NCI-H2196 treated with DMSO at 0.1 percent for 48 hours (cell line): ENCODE results near the gene LIF.
"Not testable (repeated sequence)": the region's sequence is repeated elsewhere in the genome, so short reads cannot be mapped to it uniquely, and the experiment has no call there.

Experiments used
- DNase-seq: peaks from one replicate; lab custom pipeline; 2025; ENCODE audit not compliant: unreplicated experiment; lab: John Stamatoyannopoulos, UW

The LIF gene

DNA sequence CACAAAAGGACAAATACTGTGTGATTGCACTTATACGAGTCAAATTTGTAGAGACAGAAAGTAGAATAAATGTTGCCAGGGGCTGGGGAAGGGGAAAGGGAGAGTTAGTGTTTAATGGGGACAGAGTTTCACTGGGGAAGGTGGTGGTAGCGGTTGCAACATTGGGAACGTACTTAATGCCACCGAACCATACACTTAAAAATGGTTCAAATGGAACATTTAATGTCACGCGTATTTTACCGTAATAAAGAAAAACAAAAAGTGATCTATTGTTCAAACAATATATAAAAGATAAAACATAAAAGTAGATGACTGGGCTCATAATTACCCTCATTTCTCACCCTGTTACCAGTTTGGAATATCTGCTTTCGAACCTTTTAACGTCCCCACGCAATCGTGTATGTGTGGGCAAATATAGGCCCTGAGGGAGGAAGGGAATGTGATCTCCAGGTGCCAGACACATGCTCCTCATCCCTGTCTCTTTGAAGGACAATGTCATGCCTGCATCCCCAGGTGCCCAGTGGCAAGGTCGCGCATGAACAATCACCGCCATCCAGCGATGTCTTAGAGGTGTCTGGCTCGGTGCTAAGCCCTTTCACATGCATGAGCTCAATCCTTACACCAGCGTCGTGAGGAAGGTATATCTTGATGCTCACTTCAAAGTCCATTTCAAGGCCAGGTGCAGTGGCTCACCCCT, 35.3 kb downstream of the LIF start:
- no peak for DNase-seq

- DNase-seq, result no peak
Observed at GRCh38 chr22:30210235-30210909, 36.2 kb downstream of the LIF start.

GRCh38 chr22:30209642-30210041, 36.9 kb downstream of the LIF start:
- DNase-seq, result no peak

- no peak for DNase-seq
Observed at GRCh38 chr22:30208631-30209603, 37.6 kb downstream of the LIF start.

DNA sequence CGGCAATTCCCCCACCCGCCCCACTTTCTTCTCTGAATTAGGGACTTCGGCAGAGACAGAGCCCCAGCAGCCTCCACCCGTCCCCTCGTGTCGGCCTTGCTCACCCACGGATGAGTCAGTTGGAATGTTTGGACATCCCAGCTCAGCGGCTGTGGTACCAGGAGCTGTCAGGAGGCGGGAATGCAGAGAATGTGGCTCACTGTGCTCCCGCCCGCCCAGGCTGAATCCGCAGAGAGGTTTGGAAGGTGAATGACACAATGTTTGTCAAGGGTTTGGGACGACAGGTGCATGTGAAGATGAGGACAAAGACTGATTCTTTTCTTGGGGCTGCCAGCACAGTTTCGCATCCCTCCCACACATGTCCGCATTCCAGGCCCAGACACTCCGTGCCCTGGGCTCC, 39.6 kb downstream of the LIF start:
- DNase-seq, result no peak

- no peak for DNase-seq
Observed at GRCh38 chr22:30205281-30206115, 41.1 kb downstream of the LIF start.

DNA sequence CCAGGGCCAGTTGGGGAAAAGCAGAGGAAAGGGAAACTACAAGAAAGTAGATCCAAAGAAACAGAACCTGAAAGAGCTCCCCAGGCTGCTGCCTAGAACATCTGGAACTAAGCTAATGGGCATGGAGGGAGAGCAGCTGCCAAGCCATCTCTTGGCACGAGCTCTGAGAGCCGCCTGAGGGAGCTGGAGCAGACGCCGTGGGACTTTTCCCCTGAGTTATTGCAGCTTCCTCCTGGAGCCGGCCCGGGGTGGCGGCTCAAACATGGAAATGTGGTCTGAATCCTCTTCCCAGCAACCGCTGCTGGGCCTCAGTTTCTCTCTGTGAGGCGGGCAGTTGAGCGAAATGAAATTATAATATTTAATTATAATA, 41.8 kb downstream of the LIF start:
- DNase-seq, result no peak

DNA sequence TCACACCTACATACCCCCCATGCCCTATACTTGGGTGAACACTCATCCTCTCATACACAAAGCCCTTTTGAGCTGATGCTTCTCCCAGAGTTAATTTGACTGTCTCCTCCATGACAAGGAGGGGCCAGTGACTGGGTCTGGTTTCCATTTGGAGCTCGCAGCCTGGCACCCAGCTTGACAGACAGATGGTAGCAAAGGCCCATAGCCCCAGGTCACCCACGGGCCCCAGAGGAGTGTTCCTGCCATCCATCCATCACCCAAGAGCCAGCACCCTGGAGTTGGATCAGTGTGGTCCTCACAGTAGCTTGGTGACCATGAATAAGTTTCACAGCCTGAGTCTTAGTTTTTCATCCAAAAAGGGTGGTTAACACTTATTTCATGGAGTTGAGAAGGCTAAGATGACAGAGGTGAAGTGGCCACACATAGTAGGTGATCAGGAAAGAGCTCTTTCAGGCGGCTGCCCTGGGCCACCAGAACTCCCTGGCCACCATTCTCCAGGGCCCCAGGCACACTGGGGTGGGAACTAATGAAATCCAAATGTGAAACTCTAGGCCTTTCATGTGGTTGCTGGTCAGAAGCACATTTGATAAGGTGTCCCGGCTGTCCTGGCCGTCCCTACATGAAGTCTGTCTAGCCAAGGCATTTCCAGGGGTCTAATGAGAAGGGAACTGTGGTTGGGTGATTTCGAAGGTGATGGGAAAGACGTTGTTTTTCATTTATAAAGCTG, 42.4 kb downstream of the LIF start:
- DNase-seq, result no peak

- DNase-seq, result no peak
Observed at GRCh38 chr22:30202531-30203006, 44.0 kb downstream of the LIF start.

GRCh38 chr22:30201945-30202344, 44.6 kb downstream of the LIF start:
- no peak for DNase-seq

DNA sequence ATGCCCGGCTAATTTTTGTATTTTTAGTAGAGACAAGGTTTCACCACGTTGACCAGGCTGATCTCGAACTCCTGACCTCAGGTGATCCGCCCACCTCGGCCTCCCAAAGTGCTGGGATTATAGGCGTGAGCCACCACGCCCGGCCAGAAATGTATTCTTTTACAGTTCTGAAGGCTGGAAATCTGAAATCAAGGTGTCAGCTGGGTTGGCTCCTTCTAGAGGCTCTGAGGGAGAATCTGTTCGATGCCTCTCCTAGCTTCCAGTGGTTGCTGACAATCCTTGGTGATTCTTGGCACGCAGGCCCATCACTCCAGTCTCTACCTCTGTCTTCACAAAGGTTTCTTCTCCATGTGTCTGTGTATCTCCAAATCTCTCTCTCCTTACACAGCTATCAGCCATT, 45.7 kb downstream of the LIF start:
- DNase-seq, result not testable (repeated sequence)

DNA sequence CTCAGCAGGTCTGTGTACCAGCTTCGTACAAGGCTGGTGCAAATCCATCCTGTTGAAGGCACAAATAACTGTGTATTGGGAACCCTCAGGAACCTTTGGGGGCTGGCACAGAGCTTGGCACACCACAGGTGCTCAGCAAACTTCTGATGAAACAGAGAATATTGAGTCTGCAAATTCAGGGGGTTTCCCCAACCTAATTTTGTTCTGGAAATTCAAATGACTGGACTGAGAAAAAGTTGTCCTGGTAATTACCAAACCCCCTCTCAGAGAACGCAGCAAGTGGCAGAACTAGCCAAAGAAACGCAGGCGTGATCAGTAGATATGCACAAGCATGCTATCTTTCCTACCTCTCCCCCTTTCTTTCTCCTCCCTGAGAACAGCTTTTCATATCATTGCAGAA, 47.6 kb downstream of the LIF start:
- DNase-seq, result no peak

GRCh38 chr22:30198152-30198825, 48.3 kb downstream of the LIF start:
- no peak for DNase-seq

DNA sequence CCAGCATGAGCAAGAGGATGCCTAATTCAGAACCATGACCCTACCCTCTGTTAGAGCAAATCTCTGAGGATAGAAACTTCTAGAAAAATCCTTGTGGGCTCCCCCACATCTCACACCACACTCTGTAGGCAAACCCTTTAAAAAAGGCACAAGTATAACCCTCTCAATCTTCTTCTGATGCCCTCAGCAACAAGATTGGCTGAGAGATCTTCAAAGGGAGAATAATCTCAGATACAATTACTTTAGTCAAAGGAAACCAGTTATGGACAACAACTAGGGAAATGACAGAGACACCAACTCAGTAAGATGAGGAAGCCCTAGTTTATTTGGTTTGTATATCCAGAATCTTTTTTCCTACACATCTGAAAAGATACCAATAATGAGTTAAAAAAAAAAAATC, 49.2 kb downstream of the LIF start:
- no peak for DNase-seq

GRCh38 chr22:30196880-30197336, 49.7 kb downstream of the LIF start:
- DNase-seq, result no peak

DNA sequence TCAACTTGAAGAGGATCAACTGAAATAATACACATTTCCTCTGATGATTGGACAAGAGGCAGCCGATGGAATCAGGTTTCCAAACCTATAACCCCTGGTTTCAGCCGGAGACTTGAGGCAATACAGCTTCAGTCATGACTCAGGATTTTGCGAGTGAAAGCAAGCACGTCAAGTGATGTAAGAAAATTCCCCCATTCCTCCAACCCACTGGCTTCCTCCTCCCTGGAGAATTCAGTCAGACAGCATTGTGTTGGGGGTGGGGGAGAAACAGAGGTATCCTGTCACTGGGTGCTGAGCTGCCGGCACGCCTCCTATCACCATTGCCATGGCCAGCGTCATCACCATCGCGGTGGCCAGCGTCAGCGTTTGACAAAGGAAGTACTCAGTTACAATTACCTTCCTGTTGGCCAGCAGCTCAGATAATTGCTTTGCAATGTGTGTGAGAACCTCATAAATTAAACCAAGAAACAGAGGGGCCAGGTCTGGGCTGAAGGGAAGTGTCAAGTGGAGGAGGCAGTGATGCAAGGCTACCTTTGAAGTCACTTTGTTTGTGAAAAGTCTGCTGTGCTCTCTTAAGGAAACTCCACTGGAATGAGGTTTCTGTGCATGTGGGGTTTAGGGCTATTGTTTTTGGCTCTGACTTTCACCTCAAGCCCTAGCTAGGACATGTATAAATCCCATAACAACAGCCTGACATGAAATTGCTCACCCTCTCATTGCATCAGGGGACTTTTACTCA, 50.2 kb downstream of the LIF start:
- peak; percentile 82 for DNase-seq

DNA sequence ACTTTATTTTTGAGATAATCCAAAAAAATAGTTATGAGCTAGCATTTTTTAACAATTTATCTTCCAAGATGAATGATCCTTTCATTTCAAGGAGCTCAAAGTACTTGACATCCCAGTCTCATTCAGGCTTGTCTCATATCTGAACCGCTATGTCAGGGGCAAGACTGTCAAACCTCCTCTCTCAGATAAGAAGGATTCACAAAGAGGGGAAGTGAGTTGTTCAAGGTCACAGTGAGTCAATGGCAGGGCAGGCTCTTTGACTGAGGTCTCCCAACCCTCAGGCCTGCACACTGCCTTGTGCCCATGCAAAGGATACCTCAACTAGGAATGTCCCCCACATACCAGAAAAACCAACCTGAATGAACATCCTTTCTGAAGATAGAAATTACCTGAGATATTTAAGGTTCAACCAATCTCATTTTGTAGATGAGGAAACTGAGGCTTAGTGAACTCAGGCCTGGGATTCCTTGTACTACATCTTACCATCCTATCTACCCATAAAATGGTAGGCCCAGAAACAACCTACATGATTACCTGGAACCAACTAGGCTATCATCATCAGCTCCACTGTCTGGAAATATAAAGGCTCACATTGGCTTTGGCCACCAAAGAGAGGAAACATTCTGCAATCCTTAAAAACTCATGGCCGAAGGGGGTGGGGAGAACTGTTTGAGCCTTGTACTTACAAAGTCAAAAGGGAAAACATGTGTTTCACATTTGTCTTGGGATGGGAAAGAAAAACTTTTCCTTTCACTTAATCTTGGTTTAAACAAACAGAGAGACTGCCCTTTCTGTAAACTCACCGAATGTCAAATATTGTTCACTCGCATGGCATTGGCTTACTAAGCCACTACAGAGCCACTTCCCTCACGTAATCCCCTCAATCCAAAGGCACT, 51.1 kb downstream of the LIF start:
- DNase-seq, result no peak
